Measurements from ENCODE around the gene PIK3C3. TPM values are rescaled to one million over a fixed set of nuclear protein-coding genes. Genes with fewer than 3 reads are reported as not detected.

Gene PIK3C3
- total and polyA plus RNA-seq, 9 of the 15 experiments (the other 6 are each of a cell fraction or from before 2014, with no cell fraction given), result 27.0 to 101 (median 42.9) TPM

GRCh38 chr18:42052122-42052708, 97.2 kb downstream of the PIK3C3 start:
- Histone ChIP-seq H3K4me1 (replicated peaks in 1 of 2; ENCODE audit: control insufficient read depth in 2 of 2, insufficient read depth in 2 of 2, low read length in 2 of 2) (no peaks in the 10 kb centered on the region), H3K4me3 (no peak overlapping the region), H3K9me3 (replicated peaks; ENCODE audit: control insufficient read depth, insufficient read depth, low read depth, low read length) (no peaks in the 10 kb centered on the region), H3K36me3 (ENCODE audit: control insufficient read depth, insufficient read depth, low read length) (peaks cover 4% of the 10 kb centered on the region; the same call in 1 of the 3 replicates), H3K79me2 (ENCODE audit: control insufficient read depth, insufficient read depth, low read length) (no peaks in the 10 kb centered on the region), H4K20me1 (replicated peaks; ENCODE audit: control insufficient read depth, insufficient read depth, low read length) (no peaks in the 10 kb centered on the region; the same call in 1 of the 2 replicates), H2AFZ (ENCODE audit: low read depth, low read length) (no peak overlapping the region), H3K27me3 (ENCODE audit: control insufficient read depth in 2 of 2, insufficient read depth in 2 of 2, low read length in 2 of 2) (no peaks in the 10 kb centered on the region), H3K9ac (ENCODE audit: insufficient read depth in 1 of 2, low read depth in 2 of 2, low read length in 2 of 2) (no peak overlapping the region), H3K4me2 (ENCODE audit: insufficient read depth, low read length) (no peak overlapping the region), H3K9me1 (ENCODE audit: control insufficient read depth, insufficient read depth, low read length) (no peaks in the 10 kb centered on the region), H3K27ac (ENCODE audit: extremely low read depth, low read depth, low read length) (no peak overlapping the region)
- TF ChIP-seq NUFIP1 (IDR thresholded peaks at IDR 0.05; ENCODE audit: partially characterized antibody) (no peak), CTCF (IDR thresholded peaks at IDR 0.05 in 2 of 3, conservative IDR thresholded peaks at IDR 0.05 in 1 of 3; ENCODE audit: insufficient read depth in 2 of 3, low read depth in 1 of 3, low read length in 3 of 3) (peak in 2 of 3 experiments; percentile 6; a peak in 2 of 6 replicates)
- no TSS peak for BruUV-seq (replicated peaks)
- WGBS (ENCODE audit: insufficient coverage, low coverage, missing lambda C conversion rate), result 63% methylated on average over 3 of the region's 3 CpGs
- DNase-seq (ENCODE audit: extremely low read depth in 1 of 4, low spot score in 3 of 4), result peak in 1 of 4 experiments; percentile 3
- POLR2A ChIA-PET, result no interaction called here
- intact Hi-C loops (cut with micrococcal nuclease), result loop anchor here (2.0 to 5.0 kb wide), 3 partner anchors 63 to 1545 kb away; no protein-coding TSS in a partner anchor
- in situ Hi-C loops (cut with MboI), result loop anchor here (25.0 kb wide), 1 partner anchor 1210 kb away; no protein-coding TSS in a partner anchor
- ATAC-seq, result no peak
- FAIRE-seq, result no peak
- CTCF ChIA-PET (ENCODE audit: low intra/inter-chr PET ratio), result interaction anchor here (0.8 to 0.9 kb wide), 2 partner anchors 223 to 1535 kb away, joined by 3 to 5 read pairs; no protein-coding TSS in a partner anchor
